Measurements from ENCODE around the gene CTRL. TPM values are rescaled to one million over a fixed set of nuclear protein-coding genes. Genes with fewer than 3 reads are reported as not detected.

CTRL gene
- total RNA-seq, 2 donors from 2014 or later = 0.66 to 2.3 TPM

DNA sequence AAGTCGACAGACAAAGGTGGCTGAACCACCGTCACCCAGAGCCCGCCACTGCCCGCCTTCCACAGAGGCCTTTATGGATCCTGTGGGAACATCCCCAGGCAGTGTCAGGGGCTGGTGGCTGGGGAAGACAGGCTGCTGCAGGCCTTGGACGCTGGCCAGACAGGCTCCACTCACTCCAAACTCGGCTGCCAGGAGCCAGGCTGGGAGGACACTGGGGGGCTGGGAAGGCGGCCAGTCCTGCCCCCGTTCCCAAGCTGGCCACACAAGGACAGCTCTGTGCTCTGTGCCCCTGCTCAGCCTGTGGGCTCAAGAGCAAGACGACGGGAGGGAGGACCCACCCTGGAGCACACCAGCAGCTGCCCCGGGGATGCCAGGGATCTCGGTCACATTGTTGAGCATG lies 19.8 kb upstream of the CTRL start:
- Mint-ChIP-seq H3K27me3 (ENCODE audit: insufficient read depth) (no peaks in the 10 kb centered on the region), H3K27ac (no peak overlapping the region), H3K4me1 (no peaks in the 10 kb centered on the region), H3K36me3 (ENCODE audit: low read depth) (peaks cover 30% of the 10 kb centered on the region), H3K4me3 (no peak overlapping the region), H3K9me3 (no peaks in the 10 kb centered on the region)
- no peak for DNase-seq
- no peaks in the 10 kb centered on the region for H3K9me3 ChIP-seq (ENCODE audit: control insufficient read depth, low read length)
- no peaks in the 10 kb centered on the region for H3K27me3 ChIP-seq (ENCODE audit: control insufficient read depth, insufficient read depth, low read length, poor library complexity, severe bottlenecking)
- H3K4me1 ChIP-seq (ENCODE audit: control insufficient read depth, insufficient read depth, low read length) = no peaks in the 10 kb centered on the region
- TF ChIP-seq, protein P1, sequence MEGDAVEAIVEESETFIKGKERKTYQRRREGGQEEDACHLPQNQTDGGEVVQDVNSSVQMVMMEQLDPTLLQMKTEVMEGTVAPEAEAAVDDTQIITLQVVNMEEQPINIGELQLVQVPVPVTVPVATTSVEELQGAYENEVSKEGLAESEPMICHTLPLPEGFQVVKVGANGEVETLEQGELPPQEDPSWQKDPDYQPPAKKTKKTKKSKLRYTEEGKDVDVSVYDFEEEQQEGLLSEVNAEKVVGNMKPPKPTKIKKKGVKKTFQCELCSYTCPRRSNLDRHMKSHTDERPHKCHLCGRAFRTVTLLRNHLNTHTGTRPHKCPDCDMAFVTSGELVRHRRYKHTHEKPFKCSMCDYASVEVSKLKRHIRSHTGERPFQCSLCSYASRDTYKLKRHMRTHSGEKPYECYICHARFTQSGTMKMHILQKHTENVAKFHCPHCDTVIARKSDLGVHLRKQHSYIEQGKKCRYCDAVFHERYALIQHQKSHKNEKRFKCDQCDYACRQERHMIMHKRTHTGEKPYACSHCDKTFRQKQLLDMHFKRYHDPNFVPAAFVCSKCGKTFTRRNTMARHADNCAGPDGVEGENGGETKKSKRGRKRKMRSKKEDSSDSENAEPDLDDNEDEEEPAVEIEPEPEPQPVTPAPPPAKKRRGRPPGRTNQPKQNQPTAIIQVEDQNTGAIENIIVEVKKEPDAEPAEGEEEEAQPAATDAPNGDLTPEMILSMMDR (conservative IDR thresholded peaks at IDR 0.05) = no peak
- peaks cover 35% of the 10 kb centered on the region for H3K36me3 ChIP-seq (ENCODE audit: control insufficient read depth, insufficient read depth, low read length)
- H3K9ac ChIP-seq (ENCODE audit: extremely low read depth, low read length, poor library complexity, severe bottlenecking) = no peak overlapping the region
- no peak overlapping the region for H3K27ac ChIP-seq (ENCODE audit: low read depth, low read length)
- WGBS, 2 experiments (ENCODE audit: insufficient coverage in 1 of 2, insufficient read length in 1 of 2) = 94 to 98% methylated on average over 8 to 12 of the region's 12 CpGs
- H3K4me3 ChIP-seq (ENCODE audit: low read length) = no peak overlapping the region

DNA sequence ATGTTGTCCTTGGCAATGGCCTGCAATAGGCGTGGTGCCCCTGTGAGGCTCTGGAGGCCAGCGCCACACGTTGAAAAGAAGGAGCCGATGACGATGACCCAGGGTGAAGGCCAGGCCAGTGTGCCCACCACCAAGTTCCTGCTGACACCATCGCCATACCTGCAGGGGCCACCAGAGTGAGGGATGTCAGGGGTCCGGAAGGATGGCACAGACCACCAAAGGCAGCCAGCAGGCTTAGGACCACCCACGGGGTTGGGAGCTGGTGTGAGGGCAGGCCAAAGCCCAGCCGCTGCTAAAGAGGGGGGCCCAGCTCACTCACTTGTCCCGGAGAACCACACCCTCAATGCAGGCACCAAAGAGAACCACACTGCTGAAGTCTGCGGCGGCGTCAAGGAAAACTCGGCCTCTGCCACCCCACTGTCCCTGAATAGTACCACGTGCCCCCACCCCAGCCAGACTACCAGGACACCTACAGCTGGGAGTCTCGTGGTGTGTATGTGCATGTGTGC lies 18.7 kb upstream of the CTRL start:
- no peak overlapping the region for H3K4me3 ChIP-seq (ENCODE audit: low read length)
- no peaks in the 10 kb centered on the region for H3K9me3 ChIP-seq (ENCODE audit: control insufficient read depth, low read length)
- no peak overlapping the region for H3K27ac ChIP-seq (ENCODE audit: low read depth, low read length)
- no peaks in the 10 kb centered on the region for H3K4me1 Mint-ChIP-seq
- no peak overlapping the region for H3K4me3 Mint-ChIP-seq
- peaks cover 40% of the 10 kb centered on the region for H3K36me3 Mint-ChIP-seq (ENCODE audit: low read depth)
- no peak overlapping the region for H3K9ac ChIP-seq (ENCODE audit: extremely low read depth, low read length, poor library complexity, severe bottlenecking)
- H3K27me3 ChIP-seq (ENCODE audit: control insufficient read depth, insufficient read depth, low read length, poor library complexity, severe bottlenecking) = no peaks in the 10 kb centered on the region
- H3K9me3 Mint-ChIP-seq = no peaks in the 10 kb centered on the region
- no peak overlapping the region for H3K27ac Mint-ChIP-seq
- TF ChIP-seq, protein P1 (conservative IDR thresholded peaks at IDR 0.05) = no peak
- peaks cover 40% of the 10 kb centered on the region for H3K36me3 ChIP-seq (ENCODE audit: control insufficient read depth, insufficient read depth, low read length)
- 95 to 96% methylated on average over 12 to 15 of the region's 16 CpGs for WGBS, 2 experiments (ENCODE audit: insufficient coverage in 1 of 2, insufficient read length in 1 of 2)
- H3K27me3 Mint-ChIP-seq (ENCODE audit: insufficient read depth) = no peaks in the 10 kb centered on the region
- H3K4me1 ChIP-seq (ENCODE audit: control insufficient read depth, insufficient read depth, low read length) = no peaks in the 10 kb centered on the region
- DNase-seq = no peak

DNA sequence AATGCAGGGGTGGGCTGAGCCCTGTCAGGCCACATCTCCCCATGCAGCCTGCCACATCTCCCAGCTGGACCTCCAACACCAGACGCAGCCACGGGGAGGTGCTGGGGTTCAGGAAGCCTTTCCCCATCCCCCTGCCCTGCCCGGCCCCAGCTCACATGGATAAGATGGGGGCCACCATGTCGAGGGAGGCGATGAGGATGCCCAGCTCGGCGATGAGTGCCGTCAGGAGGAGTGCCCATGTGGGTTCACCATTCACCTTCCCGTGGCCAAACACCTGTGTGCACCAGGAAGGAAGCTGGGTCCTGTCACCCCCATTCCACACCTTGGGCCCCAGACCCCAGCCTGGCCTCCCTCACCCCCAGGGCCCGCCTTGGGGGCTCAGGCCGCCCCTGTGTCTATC lies 18.0 kb upstream of the CTRL start:
- Mint-ChIP-seq H3K9me3 (no peaks in the 10 kb centered on the region), H3K4me1 (no peaks in the 10 kb centered on the region), H3K36me3 (ENCODE audit: low read depth) (peaks cover 38% of the 10 kb centered on the region), H3K4me3 (no peak overlapping the region), H3K27ac (no peak overlapping the region), H3K27me3 (ENCODE audit: insufficient read depth) (no peaks in the 10 kb centered on the region)
- Histone ChIP-seq H3K36me3 (ENCODE audit: control insufficient read depth, insufficient read depth, low read length) (peaks cover 38% of the 10 kb centered on the region), H3K4me1 (ENCODE audit: control insufficient read depth, insufficient read depth, low read length) (no peaks in the 10 kb centered on the region), H3K27me3 (ENCODE audit: control insufficient read depth, insufficient read depth, low read length, poor library complexity, severe bottlenecking) (no peaks in the 10 kb centered on the region), H3K9ac (ENCODE audit: extremely low read depth, low read length, poor library complexity, severe bottlenecking) (no peak overlapping the region), H3K27ac (ENCODE audit: low read depth, low read length) (no peak overlapping the region), H3K9me3 (ENCODE audit: control insufficient read depth, low read length) (no peaks in the 10 kb centered on the region), H3K4me3 (ENCODE audit: low read length) (no peak overlapping the region)
- WGBS, 2 experiments (ENCODE audit: insufficient coverage in 1 of 2, insufficient read length in 1 of 2) = 95 to 96% methylated on average over 9 to 11 of the region's 11 CpGs
- no peak for DNase-seq
- TF ChIP-seq, protein P1 (conservative IDR thresholded peaks at IDR 0.05) = no peak
